HepG2 (cell line): Measurements from ENCODE around the gene CHCHD5. TPM values are rescaled to one million over a fixed set of nuclear protein-coding genes. Genes with fewer than 3 reads are reported as not detected.

Experiments used
- ARID2 ChIP-seq: sonication (generic); formaldehyde crosslinking; IDR thresholded peaks from 2 replicates; pipeline ENCODE4 v1.8.1; 2022; ENCODE audit warnings: mild to moderate bottlenecking, missing genetic modification reagents, borderline replicate concordance
- HDAC2 ChIP-seq: sonication (generic); formaldehyde crosslinking; IDR thresholded peaks from 2 replicates; pipeline ENCODE4 v1.4.0; 2020; ENCODE audit warnings: missing genetic modification reagents
- IRX3 ChIP-seq: sonication (generic); formaldehyde crosslinking; IDR thresholded peaks from 2 replicates; pipeline ENCODE4 v1.8.1; 2023; ENCODE audit warnings: mild to moderate bottlenecking, low read depth, missing genetic modification reagents, borderline replicate concordance
- KAT7 ChIP-seq: IDR thresholded peaks from 2 replicates; pipeline ENCODE4 v1.6.1; 2018; ENCODE audit warnings: borderline replicate concordance, missing compliant biosample characterization
- KLF6 ChIP-seq: IDR thresholded peaks from 2 replicates; pipeline ENCODE4 v1.8.0; 2016; ENCODE audit warnings: missing biosample characterization, missing genetic modification reagents
- KMT2B ChIP-seq: IDR thresholded peaks from 2 replicates; pipeline ENCODE4 v1.6.1; 2016; ENCODE audit warnings: missing genetic modification reagents, missing compliant biosample characterization
- STAT5B ChIP-seq: sonication (generic); formaldehyde crosslinking; IDR thresholded peaks from 2 replicates; pipeline ENCODE4 v1.4.0; 2020; ENCODE audit warnings: missing genetic modification reagents
- TEAD2 ChIP-seq: sonication (generic); formaldehyde crosslinking; IDR thresholded peaks from 2 replicates; pipeline ENCODE4 v1.9.0; 2021; ENCODE audit warnings: missing genetic modification reagents
- ZNF101 ChIP-seq: sonication (generic); formaldehyde crosslinking; IDR thresholded peaks from 2 replicates; pipeline ENCODE4 v1.4.0; 2020; ENCODE audit warnings: mild to moderate bottlenecking, low read depth, missing genetic modification reagents, borderline replicate concordance
- ZNF224 ChIP-seq: sonication (generic); formaldehyde crosslinking; IDR thresholded peaks from 2 replicates; pipeline ENCODE4 v1.5.0; 2020; ENCODE audit warnings: mild to moderate bottlenecking, missing genetic modification reagents
- ZNF263 ChIP-seq: sonication (generic); formaldehyde crosslinking; IDR thresholded peaks from 2 replicates; pipeline ENCODE4 v1.4.0; 2020; ENCODE audit warnings: missing genetic modification reagents
- ZNF547 ChIP-seq: sonication (generic); formaldehyde crosslinking; IDR thresholded peaks from 2 replicates; pipeline ENCODE4 v1.5.1; 2020; ENCODE audit warnings: mild to moderate bottlenecking, missing genetic modification reagents
- ZNF589 ChIP-seq: sonication (generic); formaldehyde crosslinking; conservative IDR thresholded peaks from 2 replicates; pipeline ENCODE4 v1.8.0; 2022; ENCODE audit warnings: mild to moderate bottlenecking, moderate library complexity, missing genetic modification reagents
- polyA plus RNA-seq, 8 experiments: library from polyadenylated mRNA; depleted of rRNA in 3 of 8; stranded (reverse) in 7 of 8; unstranded in 1 of 8; fragments of >200 nt; fragmentation: Illumina TruSeq in 4 of 8; extraction: Trizol in 4 of 8; gene quantifications; 2 replicates each; pipeline versions ENCODE4 v1.2.1 to v1.2.3, GENCODE V29; 2011 to 2016; ENCODE audit warnings: low read depth in 4 of 8, missing spikeins in 1 of 8, mixed read lengths in 1 of 8; ENCODE audit not compliant: insufficient read depth in 1 of 8
- total RNA-seq, 5 experiments: library from RNA; depleted of rRNA; stranded (reverse); fragments of >200 nt; fragmentation: Illumina TruSeq; extraction: Trizol; gene quantifications; 2 replicates each; pipeline ENCODE4 v1.2.3, GENCODE V29; 2016; ENCODE audit warnings: low read depth in 1 of 5
- TF ChIP-seq, protein P1 (sequence below): sonication (generic); formaldehyde crosslinking; IDR thresholded peaks from 2 replicates; pipeline ENCODE4 v1.4.0; 2020; ENCODE audit warnings: mild to moderate bottlenecking, missing genetic modification reagents
- TF ChIP-seq, protein P2 (sequence below): sonication (generic); formaldehyde crosslinking; IDR thresholded peaks from 2 replicates; pipeline ENCODE4 v1.9.0; 2022; ENCODE audit warnings: missing genetic modification reagents, mild to moderate bottlenecking, borderline replicate concordance
- TF ChIP-seq, protein P3 (sequence below): sonication (generic); formaldehyde crosslinking; IDR thresholded peaks from 2 replicates; pipeline ENCODE4 v1.4.0; 2020; ENCODE audit warnings: missing genetic modification reagents
- TF ChIP-seq, protein P4 (sequence below): sonication (generic); formaldehyde crosslinking; IDR thresholded peaks from 2 replicates; pipeline ENCODE4 v1.4.0; 2020; ENCODE audit warnings: mild to moderate bottlenecking, missing genetic modification reagents
- TF ChIP-seq, protein P5 (sequence below): IDR thresholded peaks from 2 replicates; pipeline ENCODE4 v1.6.1; 2018; ENCODE audit warnings: missing genetic modification reagents, mild to moderate bottlenecking, missing compliant biosample characterization
- TF ChIP-seq, protein P6 (sequence below): sonication (generic); formaldehyde crosslinking; IDR thresholded peaks from 2 replicates; pipeline ENCODE4 v1.8.1; 2023; ENCODE audit warnings: mild to moderate bottlenecking, missing genetic modification reagents

Gene CHCHD5
- total and polyA plus RNA-seq, 2 of the 13 experiments (the other 11 are each of a cell fraction or from before 2014, with no cell fraction given) = 19.0 to 23.9 TPM

DNA sequence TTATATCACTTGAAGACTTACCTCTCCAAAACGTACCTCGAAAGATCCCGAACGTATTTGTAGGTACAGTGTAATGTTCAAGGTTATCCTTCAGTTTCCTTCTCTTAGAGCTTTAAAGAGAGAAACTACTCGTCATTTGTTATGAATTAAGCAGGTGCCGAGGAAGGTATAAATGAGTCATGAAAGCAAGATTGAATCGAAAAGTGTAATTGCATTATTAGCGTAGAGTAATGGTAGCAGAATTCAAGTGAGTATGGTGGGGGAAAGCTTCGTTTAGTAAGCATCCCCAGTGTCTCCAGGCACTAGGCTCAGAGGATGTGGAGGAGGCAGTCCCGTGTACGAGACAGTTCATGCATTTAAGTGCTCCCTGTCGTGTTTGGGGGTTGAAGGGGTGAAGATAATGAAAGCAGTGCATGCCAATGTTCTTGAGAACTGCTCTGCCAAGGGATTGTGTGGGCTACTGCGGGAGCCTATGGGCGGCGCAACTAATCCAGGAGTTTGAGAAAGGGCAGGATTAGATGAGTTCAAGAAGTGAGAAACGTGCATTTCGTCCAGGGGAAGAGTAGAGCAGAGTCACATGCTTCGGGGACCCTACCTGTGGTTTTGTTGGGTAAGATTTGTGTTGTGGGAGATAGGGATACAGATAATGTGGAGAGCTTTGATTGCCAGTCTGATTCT lies 41.3 kb upstream of the CHCHD5 start (continued):
- TF ChIP-seq, protein P1, sequence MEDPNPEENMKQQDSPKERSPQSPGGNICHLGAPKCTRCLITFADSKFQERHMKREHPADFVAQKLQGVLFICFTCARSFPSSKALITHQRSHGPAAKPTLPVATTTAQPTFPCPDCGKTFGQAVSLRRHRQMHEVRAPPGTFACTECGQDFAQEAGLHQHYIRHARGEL (CRISPR knock-in tag) = no peak
- TF ChIP-seq ARID2 (CRISPR knock-in tag) = peak; percentile 67; the same call in 1 of the 2 replicates
- TF ChIP-seq ZNF224 = 0 out of 2 replicates have a peak, but pooled peaks have one; percentile 9
- TF ChIP-seq ZNF547 (CRISPR knock-in tag) = no peak
- TF ChIP-seq KLF6 = no peak
- no peak for TF ChIP-seq ZNF101 (CRISPR knock-in tag)
- TF ChIP-seq KAT7 = no peak
- TF ChIP-seq TEAD2 = no peak
- TF ChIP-seq, protein P2, sequence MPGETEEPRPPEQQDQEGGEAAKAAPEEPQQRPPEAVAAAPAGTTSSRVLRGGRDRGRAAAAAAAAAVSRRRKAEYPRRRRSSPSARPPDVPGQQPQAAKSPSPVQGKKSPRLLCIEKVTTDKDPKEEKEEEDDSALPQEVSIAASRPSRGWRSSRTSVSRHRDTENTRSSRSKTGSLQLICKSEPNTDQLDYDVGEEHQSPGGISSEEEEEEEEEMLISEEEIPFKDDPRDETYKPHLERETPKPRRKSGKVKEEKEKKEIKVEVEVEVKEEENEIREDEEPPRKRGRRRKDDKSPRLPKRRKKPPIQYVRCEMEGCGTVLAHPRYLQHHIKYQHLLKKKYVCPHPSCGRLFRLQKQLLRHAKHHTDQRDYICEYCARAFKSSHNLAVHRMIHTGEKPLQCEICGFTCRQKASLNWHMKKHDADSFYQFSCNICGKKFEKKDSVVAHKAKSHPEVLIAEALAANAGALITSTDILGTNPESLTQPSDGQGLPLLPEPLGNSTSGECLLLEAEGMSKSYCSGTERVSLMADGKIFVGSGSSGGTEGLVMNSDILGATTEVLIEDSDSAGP (CRISPR knock-in tag) = no peak
- TF ChIP-seq STAT5B (CRISPR knock-in tag) = no peak
- TF ChIP-seq, protein P3, sequence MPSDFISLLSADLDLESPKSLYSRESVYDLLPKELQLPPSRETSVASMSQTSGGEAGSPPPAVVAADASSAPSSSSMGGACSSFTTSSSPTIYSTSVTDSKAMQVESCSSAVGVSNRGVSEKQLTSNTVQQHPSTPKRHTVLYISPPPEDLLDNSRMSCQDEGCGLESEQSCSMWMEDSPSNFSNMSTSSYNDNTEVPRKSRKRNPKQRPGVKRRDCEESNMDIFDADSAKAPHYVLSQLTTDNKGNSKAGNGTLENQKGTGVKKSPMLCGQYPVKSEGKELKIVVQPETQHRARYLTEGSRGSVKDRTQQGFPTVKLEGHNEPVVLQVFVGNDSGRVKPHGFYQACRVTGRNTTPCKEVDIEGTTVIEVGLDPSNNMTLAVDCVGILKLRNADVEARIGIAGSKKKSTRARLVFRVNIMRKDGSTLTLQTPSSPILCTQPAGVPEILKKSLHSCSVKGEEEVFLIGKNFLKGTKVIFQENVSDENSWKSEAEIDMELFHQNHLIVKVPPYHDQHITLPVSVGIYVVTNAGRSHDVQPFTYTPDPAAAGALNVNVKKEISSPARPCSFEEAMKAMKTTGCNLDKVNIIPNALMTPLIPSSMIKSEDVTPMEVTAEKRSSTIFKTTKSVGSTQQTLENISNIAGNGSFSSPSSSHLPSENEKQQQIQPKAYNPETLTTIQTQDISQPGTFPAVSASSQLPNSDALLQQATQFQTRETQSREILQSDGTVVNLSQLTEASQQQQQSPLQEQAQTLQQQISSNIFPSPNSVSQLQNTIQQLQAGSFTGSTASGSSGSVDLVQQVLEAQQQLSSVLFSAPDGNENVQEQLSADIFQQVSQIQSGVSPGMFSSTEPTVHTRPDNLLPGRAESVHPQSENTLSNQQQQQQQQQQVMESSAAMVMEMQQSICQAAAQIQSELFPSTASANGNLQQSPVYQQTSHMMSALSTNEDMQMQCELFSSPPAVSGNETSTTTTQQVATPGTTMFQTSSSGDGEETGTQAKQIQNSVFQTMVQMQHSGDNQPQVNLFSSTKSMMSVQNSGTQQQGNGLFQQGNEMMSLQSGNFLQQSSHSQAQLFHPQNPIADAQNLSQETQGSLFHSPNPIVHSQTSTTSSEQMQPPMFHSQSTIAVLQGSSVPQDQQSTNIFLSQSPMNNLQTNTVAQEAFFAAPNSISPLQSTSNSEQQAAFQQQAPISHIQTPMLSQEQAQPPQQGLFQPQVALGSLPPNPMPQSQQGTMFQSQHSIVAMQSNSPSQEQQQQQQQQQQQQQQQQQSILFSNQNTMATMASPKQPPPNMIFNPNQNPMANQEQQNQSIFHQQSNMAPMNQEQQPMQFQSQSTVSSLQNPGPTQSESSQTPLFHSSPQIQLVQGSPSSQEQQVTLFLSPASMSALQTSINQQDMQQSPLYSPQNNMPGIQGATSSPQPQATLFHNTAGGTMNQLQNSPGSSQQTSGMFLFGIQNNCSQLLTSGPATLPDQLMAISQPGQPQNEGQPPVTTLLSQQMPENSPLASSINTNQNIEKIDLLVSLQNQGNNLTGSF = no peak
- peak; percentile 30; the same call in 1 of the 2 replicates for TF ChIP-seq KMT2B (CRISPR knock-in tag)
- 0 out of 2 replicates have a peak, but pooled peaks have one; percentile 30 for TF ChIP-seq ZNF263 (CRISPR knock-in tag)
- TF ChIP-seq ZNF589 (CRISPR knock-in tag) = no peak
- 0 out of 2 replicates have a peak, but pooled peaks have one; percentile 17 for TF ChIP-seq HDAC2 (CRISPR knock-in tag)
- TF ChIP-seq, protein P4, sequence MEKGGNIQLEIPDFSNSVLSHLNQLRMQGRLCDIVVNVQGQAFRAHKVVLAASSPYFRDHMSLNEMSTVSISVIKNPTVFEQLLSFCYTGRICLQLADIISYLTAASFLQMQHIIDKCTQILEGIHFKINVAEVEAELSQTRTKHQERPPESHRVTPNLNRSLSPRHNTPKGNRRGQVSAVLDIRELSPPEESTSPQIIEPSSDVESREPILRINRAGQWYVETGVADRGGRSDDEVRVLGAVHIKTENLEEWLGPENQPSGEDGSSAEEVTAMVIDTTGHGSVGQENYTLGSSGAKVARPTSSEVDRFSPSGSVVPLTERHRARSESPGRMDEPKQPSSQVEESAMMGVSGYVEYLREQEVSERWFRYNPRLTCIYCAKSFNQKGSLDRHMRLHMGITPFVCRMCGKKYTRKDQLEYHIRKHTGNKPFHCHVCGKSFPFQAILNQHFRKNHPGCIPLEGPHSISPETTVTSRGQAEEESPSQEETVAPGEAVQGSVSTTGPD (CRISPR knock-in tag) = no peak
- TF ChIP-seq IRX3 (CRISPR knock-in tag) = no peak
- TF ChIP-seq, protein P5, sequence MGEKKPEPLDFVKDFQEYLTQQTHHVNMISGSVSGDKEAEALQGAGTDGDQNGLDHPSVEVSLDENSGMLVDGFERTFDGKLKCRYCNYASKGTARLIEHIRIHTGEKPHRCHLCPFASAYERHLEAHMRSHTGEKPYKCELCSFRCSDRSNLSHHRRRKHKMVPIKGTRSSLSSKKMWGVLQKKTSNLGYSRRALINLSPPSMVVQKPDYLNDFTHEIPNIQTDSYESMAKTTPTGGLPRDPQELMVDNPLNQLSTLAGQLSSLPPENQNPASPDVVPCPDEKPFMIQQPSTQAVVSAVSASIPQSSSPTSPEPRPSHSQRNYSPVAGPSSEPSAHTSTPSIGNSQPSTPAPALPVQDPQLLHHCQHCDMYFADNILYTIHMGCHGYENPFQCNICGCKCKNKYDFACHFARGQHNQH (CRISPR knock-in tag) = peak; percentile 27; the same call in 1 of the 2 replicates
- TF ChIP-seq, protein P6, sequence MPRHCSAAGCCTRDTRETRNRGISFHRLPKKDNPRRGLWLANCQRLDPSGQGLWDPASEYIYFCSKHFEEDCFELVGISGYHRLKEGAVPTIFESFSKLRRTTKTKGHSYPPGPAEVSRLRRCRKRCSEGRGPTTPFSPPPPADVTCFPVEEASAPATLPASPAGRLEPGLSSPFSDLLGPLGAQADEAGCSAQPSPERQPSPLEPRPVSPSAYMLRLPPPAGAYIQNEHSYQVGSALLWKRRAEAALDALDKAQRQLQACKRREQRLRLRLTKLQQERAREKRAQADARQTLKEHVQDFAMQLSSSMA (CRISPR knock-in tag) = no peak
